Panc1 (cell line): ENCODE results near the gene BOK. TPM values are rescaled to one million over a fixed set of nuclear protein-coding genes. Genes with fewer than 3 reads are reported as not detected.

ENCODE experiments used
- ATAC-seq: fragments of 200-7000 bp; cut with Tn5 transposase; 2 replicates; pipeline ENCODE4 v1.9.1; 2020; ENCODE audit warnings: mild to moderate bottlenecking, moderate library complexity
- BruUV-seq: library from RNA; stranded (reverse); fragments of 400-500 nt; replicated peaks from 2 replicates; lab custom pipeline; 2021; lab: Mats Ljungman, UMichigan
- CTCF ChIA-PET: fragments of 300-600 bp; sonication (Branson Sonifier 250); formaldehyde crosslinking; loops from one replicate; lab custom pipeline; 2022; ENCODE audit warnings: antibody characterized with exemption; lab: Charles Lee
- POLR2A ChIA-PET: fragments of 300-600 bp; sonication (Branson Sonifier 250); formaldehyde crosslinking; loops from one replicate; lab custom pipeline; 2022; ENCODE audit warnings: antibody characterized with exemption; lab: Charles Lee
- DNase-seq: peaks from one replicate; pipeline ENCODE4 v3.0.0-alpha.2; 2010; ENCODE audit warnings: low read depth, low spot score
- H3K27ac ChIP-seq: 2 replicates; pipeline ENCODE4 v1.5.1; 2011; ENCODE audit warnings: mild to moderate bottlenecking, low read length, inconsistent platforms
- H3K27me3 ChIP-seq: fragments of 200-500 bp; sonication (Bioruptor generic); 2 replicates; pipeline ENCODE4 v1.6.0; 2014; ENCODE audit warnings: low read length, inconsistent platforms; ENCODE audit not compliant: control insufficient read depth, insufficient read depth
- H3K36me3 ChIP-seq: fragments of 200-500 bp; sonication (Bioruptor generic); 2 replicates; pipeline ENCODE4 v1.5.1; 2014; ENCODE audit warnings: inconsistent platforms, mild to moderate bottlenecking, low read length, moderate library complexity; ENCODE audit not compliant: control insufficient read depth, insufficient read depth
- H3K4me1 ChIP-seq: 2 replicates; pipeline ENCODE4 v1.5.1; 2011; ENCODE audit warnings: inconsistent platforms, mild to moderate bottlenecking, low read length, moderate library complexity; ENCODE audit not compliant: control insufficient read depth, insufficient read depth
- H3K4me3 ChIP-seq, 2 experiments: 2 replicates each; pipeline ENCODE4 v1.5.1; 2011 to 2012; ENCODE audit warnings: low read depth in 2 of 2, low read length in 2 of 2, mild to moderate bottlenecking in 2 of 2, inconsistent platforms in 1 of 2, moderate library complexity in 1 of 2
- H3K9me3 ChIP-seq: fragments of 200-500 bp; sonication (Bioruptor generic); 2 replicates; pipeline ENCODE4 v1.5.1; 2014; ENCODE audit warnings: low read depth, mild to moderate bottlenecking, inconsistent platforms, low read length, moderate library complexity; ENCODE audit not compliant: control insufficient read depth, insufficient read depth
- CTCF ChIP-seq: fragments of 450-650 bp; IDR thresholded peaks from 2 replicates; pipeline ENCODE4 v1.5.1; 2017; ENCODE audit warnings: mild to moderate bottlenecking
- POLR2AphosphoS5 ChIP-seq: IDR thresholded peaks from 2 replicates; pipeline ENCODE4 v1.6.1; 2012; ENCODE audit warnings: mild to moderate bottlenecking, low read depth, low read length, moderate library complexity
- REST ChIP-seq, 2 experiments: IDR thresholded peaks; 2 replicates each; pipeline ENCODE4 v1.6.1; 2011 to 2012; ENCODE audit warnings: low read depth in 2 of 2, control low read depth in 1 of 2, low read length in 1 of 2, mild to moderate bottlenecking in 1 of 2, moderate library complexity in 1 of 2; ENCODE audit not compliant: insufficient read depth in 1 of 2
- SIN3A ChIP-seq: IDR thresholded peaks from 2 replicates; pipeline ENCODE4 v1.6.1; 2012; ENCODE audit warnings: low read depth, mild to moderate bottlenecking, low read length, moderate library complexity, borderline replicate concordance; ENCODE audit not compliant: insufficient read depth
- TCF7L2 ChIP-seq: IDR thresholded peaks from 2 replicates; pipeline ENCODE4 v1.6.1; 2011; ENCODE audit warnings: mild to moderate bottlenecking, low read depth, low read length, inconsistent platforms
- in situ Hi-C: cut with HindIII; loops from 2 replicates; pipeline ENCODE4 v1.10.0; 2016; ENCODE audit warnings: low sequenced_read_pairs, low pct_unique_long_range_greater_than_20kb
- intact Hi-C: fragments of 100-400 bp; cut with micrococcal nuclease; formaldehyde crosslinking; loops from one replicate; pipeline ENCODE4 v1.10.0; 2022; ENCODE audit not compliant: unreplicated experiment
- total RNA-seq: library from RNA; stranded (reverse); gene quantifications from one replicate; pipeline ENCODE4 v1.2.1, GENCODE V29; 2021; ENCODE audit not compliant: unreplicated experiment

The BOK gene
- total RNA-seq, 1 experiment from 2014 or later, result 39.1 TPM

GRCh38 chr2:241617431-241618154, 59.0 kb downstream of the BOK start:
- TF ChIP-seq TCF7L2 (no peak), POLR2AphosphoS5 (no peak), SIN3A (no peak), REST (IDR thresholded peaks at IDR 0.05; ENCODE audit: insufficient read depth in 1 of 2, low read depth in 2 of 2, low read length in 1 of 2) (no peak), CTCF (no peak)
- intact Hi-C loops, result no loop called here
- no TSS peak for BruUV-seq
- CTCF ChIA-PET, result no interaction called here
- Histone ChIP-seq H3K4me3 (no peak overlapping the region), H3K27me3 (no peaks in the 10 kb centered on the region), H3K36me3 (no peaks in the 10 kb centered on the region), H3K9me3 (no peaks in the 10 kb centered on the region), H3K4me1 (no peaks in the 10 kb centered on the region; the same call in 1 of the 2 replicates), H3K27ac (no peak overlapping the region)
- ATAC-seq (no peak), DNase-seq (no peak)
- in situ Hi-C loops, result no loop called here
- POLR2A ChIA-PET, result no interaction called here

DNA sequence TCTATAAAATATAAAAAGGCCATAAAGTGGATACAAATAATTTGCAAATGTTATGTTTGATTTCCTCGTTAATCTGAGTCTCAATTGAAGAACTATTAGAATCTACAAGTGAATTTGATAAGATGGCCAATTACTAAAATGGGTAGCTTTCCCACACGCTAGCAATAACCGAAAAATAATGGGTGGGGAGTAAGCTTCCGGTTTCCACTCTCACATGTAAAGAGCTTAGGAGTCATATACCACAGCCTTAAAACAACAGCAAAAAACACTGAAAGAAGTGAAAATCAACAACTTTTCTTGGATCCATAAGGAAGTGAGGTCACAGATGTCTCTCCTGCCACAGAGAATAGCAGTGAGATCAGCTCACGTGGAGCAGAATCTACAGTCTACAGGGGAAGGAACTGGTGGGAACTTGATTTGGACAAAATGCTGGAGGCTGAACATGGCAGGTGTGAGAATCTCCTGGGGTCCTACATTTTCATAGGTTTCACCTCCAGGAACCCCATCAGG, 59.8 kb downstream of the BOK start:
- POLR2A ChIA-PET, result no interaction called here
- H3K4me1 ChIP-seq, result no peaks in the 10 kb centered on the region
- no peak overlapping the region for H3K4me3 ChIP-seq
- no TSS peak for BruUV-seq
- CTCF ChIA-PET, result no interaction called here
- no peaks in the 10 kb centered on the region for H3K36me3 ChIP-seq
- DNase-seq (no peak), ATAC-seq (no peak)
- TF ChIP-seq CTCF (no peak), SIN3A (no peak), TCF7L2 (no peak), REST (IDR thresholded peaks at IDR 0.05; ENCODE audit: insufficient read depth in 1 of 2, low read depth in 2 of 2, low read length in 1 of 2) (no peak), POLR2AphosphoS5 (no peak)
- H3K9me3 ChIP-seq, result no peaks in the 10 kb centered on the region
- in situ Hi-C loops (no loop called here), intact Hi-C loops (no loop called here)
- no peak overlapping the region for H3K27ac ChIP-seq
- H3K27me3 ChIP-seq, result no peaks in the 10 kb centered on the region
